Hepatocyte (in vitro differentiated cells): ENCODE results near the gene FBXO3. TPM values are rescaled to one million over a fixed set of nuclear protein-coding genes. Genes with fewer than 3 reads are reported as not detected.
A peak's percentile ranks its signal among the peaks of the same experiment; 100 is the strongest.

Experiments
- DNase-seq: peaks from one replicate; pipeline ENCODE4 v3.0.0-alpha.2; 2016; ENCODE audit warnings: low spot score
- H2AFZ ChIP-seq: fragments of 200-600 bp; sonication (generic); 2 replicates; pipeline ENCODE4 v1.6.0; 2016; ENCODE audit warnings: antibody characterized with exemption, mild to moderate bottlenecking
- H3K27ac ChIP-seq: fragments of 200-600 bp; sonication (generic); 2 replicates; pipeline ENCODE4 v1.5.1; 2016; ENCODE audit warnings: mild to moderate bottlenecking
- H3K27me3 ChIP-seq: fragments of 200-600 bp; sonication (generic); 2 replicates; pipeline ENCODE4 v1.6.1; 2016
- H3K36me3 ChIP-seq: fragments of 200-600 bp; sonication (generic); replicated peaks from 2 replicates; pipeline ENCODE4 v1.5.1; 2016; ENCODE audit warnings: low read depth; ENCODE audit not compliant: insufficient read depth
- H3K4me1 ChIP-seq: fragments of 200-600 bp; sonication (generic); 2 replicates; pipeline ENCODE4 v1.5.1; 2016; ENCODE audit warnings: mild to moderate bottlenecking, moderate library complexity; ENCODE audit not compliant: insufficient read depth
- H3K4me2 ChIP-seq: fragments of 200-600 bp; sonication (generic); 2 replicates; pipeline ENCODE4 v1.6.0; 2016
- H3K4me3 ChIP-seq: fragments of 200-600 bp; sonication (generic); 2 replicates; pipeline ENCODE4 v1.5.1; 2016; ENCODE audit warnings: mild to moderate bottlenecking
- H3K79me2 ChIP-seq: fragments of 200-600 bp; sonication (generic); 2 replicates; pipeline ENCODE4 v1.6.0; 2017; ENCODE audit warnings: mild to moderate bottlenecking
- H3K9me2 ChIP-seq: fragments of 200-600 bp; sonication (generic); replicated peaks from 2 replicates; pipeline ENCODE4 v1.6.0; 2017; ENCODE audit warnings: mild to moderate bottlenecking; ENCODE audit not compliant: insufficient read depth
- H3K9me3 ChIP-seq: fragments of 200-600 bp; sonication (generic); 2 replicates; pipeline ENCODE4 v1.5.1; 2016; ENCODE audit warnings: low read depth, mild to moderate bottlenecking
- H4K20me1 ChIP-seq: fragments of 200-600 bp; sonication (generic); 2 replicates; pipeline ENCODE4 v1.6.0; 2016; ENCODE audit warnings: mild to moderate bottlenecking; ENCODE audit not compliant: insufficient read depth, poor library complexity, severe bottlenecking
- CTCF ChIP-seq: fragments of 200-600 bp; sonication (generic); IDR thresholded peaks from 2 replicates; pipeline ENCODE4 v1.5.1; 2016; ENCODE audit warnings: antibody characterized with exemption, mild to moderate bottlenecking; ENCODE audit not compliant: poor library complexity
- EZH2 ChIP-seq: fragments of 200-600 bp; sonication (generic); IDR thresholded peaks from 2 replicates; pipeline ENCODE4 v1.6.1; 2016; ENCODE audit warnings: antibody characterized with exemption, mild to moderate bottlenecking, borderline replicate concordance
- EZH2phosphoT487 ChIP-seq: fragments of 200-600 bp; sonication (generic); IDR thresholded peaks from one replicate; pipeline ENCODE4 v1.6.1; 2018; ENCODE audit warnings: antibody characterized with exemption, mild to moderate bottlenecking, low read depth, moderate library complexity; ENCODE audit not compliant: unreplicated experiment, severe bottlenecking
- WGBS: methylation state at CpG from one replicate; pipeline ENCODE4 v1.1.6; 2016; ENCODE audit warnings: low lambda C conversion rate; ENCODE audit errors: missing lambda C conversion rate; 5-methylcytosine and 5-hydroxymethylcytosine counted together
- polyA plus RNA-seq: library from polyadenylated mRNA; unstranded; fragments of >200 nt; fragmentation: Nextera tagmentation; extraction: Ambion mirVana; gene quantifications from 2 replicates; pipeline ENCODE4 v1.2.1, GENCODE V29; 2016
- total RNA-seq: library from RNA; depleted of rRNA; stranded (reverse); fragments of >200 nt; gene quantifications from 2 replicates; pipeline ENCODE4 v1.2.3, GENCODE V29; 2014

The FBXO3 gene
- total and polyA plus RNA-seq, 2 experiments from 2014 or later = 29.3 to 58.1 TPM

- no peak for TF ChIP-seq CTCF
- TF ChIP-seq EZH2phosphoT487 = no peak
- no peak for TF ChIP-seq EZH2
- no peaks in the 10 kb centered on the region for H3K9me3 ChIP-seq
- H3K27ac ChIP-seq = peak overlapping the region; percentile 90
- peak overlapping the region; percentile 11 for H3K4me3 ChIP-seq
- H3K36me3 ChIP-seq = no peaks in the 10 kb centered on the region
- WGBS = 50% methylated on average over 7 of the region's 7 CpGs
- DNase-seq = no peak
- no peaks in the 10 kb centered on the region for H3K27me3 ChIP-seq
- H4K20me1 ChIP-seq = no peaks in the 10 kb centered on the region
- H3K4me2 ChIP-seq = peak overlapping the region; percentile 75
- H3K4me1 ChIP-seq = peaks cover 38% of the 10 kb centered on the region
- no peaks in the 10 kb centered on the region for H3K9me2 ChIP-seq
- H3K79me2 ChIP-seq = no peaks in the 10 kb centered on the region
- peak overlapping the region; percentile 10 for H2AFZ ChIP-seq
These were observed 72.8 kb downstream of the FBXO3 start for GRCh38 chr11:33701302-33702230.

DNA sequence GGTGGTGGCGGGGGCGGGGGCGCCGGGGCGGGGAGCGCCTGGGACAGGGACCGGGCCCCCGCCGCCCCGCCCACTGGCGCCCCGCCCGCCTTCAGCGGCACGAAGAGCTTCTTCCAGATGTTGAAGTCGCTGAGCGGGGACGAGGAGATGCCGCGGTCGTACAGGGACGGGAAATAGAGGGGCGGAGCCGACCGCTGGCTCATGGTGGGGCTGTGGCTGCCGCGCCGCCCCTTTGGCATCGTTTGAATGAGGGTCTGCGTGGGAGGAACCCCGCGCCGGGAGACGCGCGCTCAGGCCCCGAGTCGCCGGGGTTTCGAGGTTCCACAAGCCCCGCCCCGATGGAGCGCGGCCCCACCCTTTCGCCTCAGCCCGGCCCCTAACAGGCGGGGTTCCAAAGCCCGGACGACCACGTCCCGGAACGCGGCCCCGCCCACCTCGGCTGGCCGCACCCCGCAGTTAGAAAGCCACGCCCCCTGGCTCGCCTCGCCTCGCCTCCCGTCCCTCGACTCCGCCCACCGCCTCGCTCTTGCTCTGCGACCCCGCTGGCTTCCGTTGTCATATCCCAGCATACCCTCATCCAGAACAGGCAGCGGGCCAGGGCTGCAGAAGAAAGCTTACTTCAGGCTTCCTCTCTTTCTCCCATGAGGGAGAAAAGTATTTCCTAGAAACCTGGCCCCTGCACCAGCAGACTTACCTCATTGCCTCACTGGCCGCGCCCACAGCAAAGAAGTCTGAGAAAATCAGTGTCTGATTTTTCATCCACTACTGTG, 73.6 kb downstream of the FBXO3 start, which contains the start of gene C11orf91:
C11orf91 (minus strand) TSS at position 325 of the 770 bp plus-strand sequence; CDS start at position 239, 86 bp downstream.
- Histone ChIP-seq H3K27me3 (no peaks in the 10 kb centered on the region), H3K9me2 (no peaks in the 10 kb centered on the region), H3K4me3 (peak within 1 kb of the TSS; percentile 24), H3K79me2 (no peaks in the 10 kb centered on the region), H3K27ac (peak within 1 kb of the TSS; percentile 90), H3K4me2 (peak within 1 kb of the TSS; percentile 75), H3K9me3 (no peaks in the 10 kb centered on the region), H2AFZ (peak within 1 kb of the TSS; percentile 38), H3K36me3 (no peaks in the 10 kb centered on the region), H3K4me1 (peaks cover 38% of the 10 kb centered on the region), H4K20me1 (no peaks in the 10 kb centered on the region)
- TF ChIP-seq EZH2 = no peak
- TF ChIP-seq CTCF = no peak
- TF ChIP-seq EZH2phosphoT487 = no peak
- peak; percentile 100 for DNase-seq
- WGBS = 2% methylated on average over 42 of the region's 72 CpGs

- TF ChIP-seq CTCF = no peak
- no peak for TF ChIP-seq EZH2
- no peak for TF ChIP-seq EZH2phosphoT487
- no peak overlapping the region for H2AFZ ChIP-seq
- H3K27ac ChIP-seq = peak overlapping the region; percentile 85
- H3K4me3 ChIP-seq = peak overlapping the region; percentile 24
- DNase-seq = no peak
- no peaks in the 10 kb centered on the region for H3K27me3 ChIP-seq
- H4K20me1 ChIP-seq = no peaks in the 10 kb centered on the region
- H3K9me3 ChIP-seq = no peaks in the 10 kb centered on the region
- peak overlapping the region; percentile 75 for H3K4me2 ChIP-seq
- H3K4me1 ChIP-seq = peaks cover 38% of the 10 kb centered on the region
- no peaks in the 10 kb centered on the region for H3K36me3 ChIP-seq
- 31% methylated on average over 10 of the region's 25 CpGs for WGBS
- H3K79me2 ChIP-seq = no peaks in the 10 kb centered on the region
- H3K9me2 ChIP-seq = no peaks in the 10 kb centered on the region
These were observed 74.2 kb downstream of the FBXO3 start for GRCh38 chr11:33700063-33700501.
